GM19099 (cell line): ENCODE measurements around the gene KRT78.

Experiments
- POLR2A ChIP-seq: IDR thresholded peaks from 3 replicates; pipeline ENCODE4 v1.6.1; 2011; ENCODE audit warnings: low read depth; ENCODE audit not compliant: insufficient read length; ENCODE audit errors: extremely low read depth

Gene KRT78

GRCh38 chr12:52874573-52875435 lies 26.0 kb upstream of the KRT78 start:
- no peak for TF ChIP-seq POLR2A

DNA sequence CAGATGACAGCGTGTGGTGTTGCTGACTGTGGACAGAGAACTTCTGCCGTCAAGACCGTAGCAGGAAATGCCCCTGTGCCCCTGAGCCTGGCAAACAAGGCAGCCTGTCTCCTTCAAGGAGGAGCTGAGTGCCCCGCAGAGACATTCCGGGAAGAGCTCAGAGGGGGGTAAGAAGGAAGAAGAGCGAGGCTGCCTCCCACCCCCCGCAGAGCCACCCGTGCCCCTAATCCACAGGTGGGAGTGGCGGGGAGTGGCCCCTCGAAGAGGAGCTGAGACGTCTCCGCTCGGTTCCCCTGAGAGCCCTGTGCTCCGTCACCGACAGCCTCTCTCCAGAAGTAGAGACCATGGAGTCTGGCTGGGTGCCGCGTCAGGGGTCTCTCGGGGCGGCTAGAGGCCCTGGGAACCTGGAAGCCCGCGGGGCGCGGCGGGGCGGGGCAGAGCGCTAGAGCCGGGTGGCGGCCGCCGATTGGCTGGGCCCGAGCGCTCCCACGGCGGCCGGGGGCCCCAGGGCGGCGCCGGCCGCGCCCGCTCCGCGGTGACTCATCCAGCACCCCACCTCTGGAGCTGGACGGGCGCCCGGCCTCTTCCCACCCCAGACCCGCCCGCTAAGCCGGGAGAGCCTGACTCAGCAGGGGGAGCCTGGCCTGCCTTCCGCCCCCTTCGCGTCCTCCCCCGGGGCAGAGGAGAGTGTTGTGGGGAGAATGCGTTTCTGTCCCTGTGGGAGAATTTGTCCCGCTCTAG lies 25.2 kb upstream of the KRT78 start:
- no peak for TF ChIP-seq POLR2A

GRCh38 chr12:52873513-52873831 lies 24.7 kb upstream of the KRT78 start:
- TF ChIP-seq POLR2A, result no peak

- TF ChIP-seq POLR2A, result no peak
Observed at GRCh38 chr12:52872644-52873389, 24.0 kb upstream of the KRT78 start.

DNA sequence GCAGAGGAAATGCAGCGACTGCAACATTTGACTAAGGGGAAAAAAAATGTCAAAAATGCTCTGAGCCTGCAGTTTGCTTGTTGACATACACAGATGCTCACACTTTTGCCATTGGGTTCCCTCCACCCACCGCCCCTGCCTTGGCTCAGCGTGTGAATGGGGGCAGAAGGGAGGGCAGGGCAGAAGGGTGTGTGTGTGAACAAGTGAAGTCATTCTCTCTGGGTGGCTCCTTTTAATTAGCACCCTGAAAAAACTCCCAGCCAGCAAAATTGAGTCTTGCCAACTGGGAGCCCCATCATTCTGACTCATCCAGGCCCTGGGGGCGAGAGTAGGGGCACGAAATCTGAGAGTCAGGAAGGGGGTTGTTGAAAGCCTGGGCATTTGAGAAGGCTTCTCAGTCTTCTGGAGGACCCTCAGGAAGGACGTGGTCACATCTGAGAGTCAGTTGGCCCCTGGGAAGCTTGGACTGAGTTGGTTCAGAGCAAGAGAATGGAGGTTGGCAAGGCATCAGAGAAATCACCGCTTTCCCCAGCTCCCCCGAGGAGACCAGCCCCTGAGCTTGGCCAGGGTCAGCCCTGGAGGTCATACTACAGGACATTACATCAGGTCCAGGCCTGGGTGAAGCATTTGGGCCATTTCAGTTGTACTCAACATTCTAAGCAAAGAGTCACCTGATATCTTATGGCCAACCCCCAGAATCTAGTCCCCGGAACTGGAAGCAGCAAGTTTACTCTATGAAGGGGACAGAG lies 22.7 kb upstream of the KRT78 start:
- no peak for TF ChIP-seq POLR2A

DNA sequence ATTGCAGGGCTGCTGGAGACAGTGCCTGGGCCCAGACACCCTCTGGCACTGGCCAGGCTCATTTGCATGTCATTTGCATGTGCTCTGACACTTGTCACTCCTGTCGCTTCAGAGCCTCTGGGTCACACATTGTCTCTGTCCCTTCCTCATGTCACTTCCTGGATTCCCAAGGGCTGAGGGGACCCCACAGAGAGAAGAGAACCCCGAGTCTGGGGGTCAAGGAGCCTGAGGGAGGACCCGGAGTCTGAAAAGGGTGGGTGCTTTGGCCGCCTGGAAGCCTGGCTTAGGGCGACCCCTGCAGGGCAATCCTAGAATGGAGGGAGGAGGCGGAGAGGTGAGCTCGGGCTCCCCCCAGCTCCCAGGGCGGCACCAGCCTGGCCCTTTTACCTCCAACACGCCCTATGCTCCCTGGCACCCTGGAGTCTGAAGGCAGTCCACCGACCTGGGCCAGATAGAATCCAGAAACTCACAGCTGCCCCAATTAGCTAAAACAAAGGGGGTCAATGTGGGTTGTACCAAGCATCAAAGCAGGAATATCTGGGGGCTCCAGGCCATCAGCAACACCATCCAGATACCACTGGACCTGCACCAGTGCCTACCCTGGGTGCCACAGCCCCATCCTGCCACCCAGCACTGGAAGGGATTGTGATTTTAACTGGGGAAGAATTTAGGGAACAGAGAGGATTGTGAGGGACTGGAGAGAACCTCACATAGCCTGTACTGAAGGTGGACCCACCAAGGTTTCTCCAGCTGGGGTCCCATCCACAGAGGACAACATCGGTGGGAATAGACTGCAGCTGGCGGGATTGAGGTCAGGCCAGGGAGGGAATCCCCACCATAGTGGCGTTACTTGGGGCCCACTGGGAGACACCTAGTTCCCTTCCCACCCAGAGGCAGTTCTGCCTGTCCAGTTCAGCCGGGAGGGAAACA lies 21.8 kb upstream of the KRT78 start:
- no peak for TF ChIP-seq POLR2A

DNA sequence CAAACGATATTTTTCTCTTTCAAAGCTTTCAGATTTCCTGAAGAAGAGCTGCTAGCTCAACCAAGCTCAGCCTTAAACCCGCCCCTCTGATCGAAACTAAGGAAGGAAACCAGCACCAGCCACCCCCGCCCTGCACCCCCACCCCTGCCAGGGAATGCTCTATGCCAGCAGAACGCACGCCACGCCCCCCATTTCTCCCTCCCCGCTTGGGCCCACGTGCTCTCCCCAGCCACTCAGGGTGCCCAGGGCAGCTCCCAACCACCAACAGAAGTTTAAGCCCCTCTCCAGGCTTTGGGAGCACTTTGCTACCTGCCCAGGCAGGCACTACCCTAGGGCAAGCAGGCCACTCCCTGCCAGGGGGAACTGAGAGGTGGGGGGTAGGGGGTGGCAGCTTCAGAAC lies 18.8 kb upstream of the KRT78 start:
- no peak for TF ChIP-seq POLR2A

- TF ChIP-seq POLR2A, result no peak
Observed at GRCh38 chr12:52867152-52867551, 18.4 kb upstream of the KRT78 start.

DNA sequence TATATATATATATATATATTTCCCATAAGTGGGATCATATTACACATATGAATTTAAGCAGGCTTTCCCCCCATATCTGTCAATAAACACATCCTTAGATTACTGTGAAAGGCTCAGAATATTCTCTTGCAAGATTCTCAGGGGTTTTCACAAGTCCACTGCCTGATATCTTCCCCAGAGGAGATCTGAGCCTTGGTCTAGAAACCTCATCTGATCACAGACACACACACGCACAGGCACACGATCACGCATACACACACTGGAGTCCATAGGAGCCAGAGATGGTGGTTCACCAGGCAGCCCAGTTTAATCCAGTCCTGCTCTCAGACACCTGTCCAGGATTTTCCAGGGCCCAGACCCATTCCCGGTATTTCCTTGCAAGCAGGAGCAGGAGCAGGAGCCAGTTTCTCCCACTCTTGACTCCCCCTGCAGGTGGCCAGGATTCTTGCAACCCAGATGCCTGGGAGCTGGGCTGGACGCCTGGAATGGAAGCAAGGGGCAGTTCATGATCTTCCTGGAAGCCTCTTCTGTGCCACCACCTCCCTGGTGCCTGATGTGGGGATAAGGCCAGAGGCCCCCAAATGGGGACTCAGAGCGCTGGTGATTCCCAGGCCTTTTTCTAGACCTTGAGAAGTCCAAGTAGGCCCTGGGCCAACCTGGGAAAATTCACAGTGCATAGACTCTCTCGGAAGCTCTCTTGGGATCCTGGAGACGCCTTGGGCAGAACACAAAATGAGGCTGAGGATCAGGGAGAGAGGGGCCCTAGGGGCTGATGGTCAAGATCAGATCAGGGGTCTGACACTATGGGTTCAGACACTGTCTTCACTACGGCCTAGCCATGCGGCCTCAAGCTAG lies 16.5 kb upstream of the KRT78 start:
- no peak for TF ChIP-seq POLR2A

DNA sequence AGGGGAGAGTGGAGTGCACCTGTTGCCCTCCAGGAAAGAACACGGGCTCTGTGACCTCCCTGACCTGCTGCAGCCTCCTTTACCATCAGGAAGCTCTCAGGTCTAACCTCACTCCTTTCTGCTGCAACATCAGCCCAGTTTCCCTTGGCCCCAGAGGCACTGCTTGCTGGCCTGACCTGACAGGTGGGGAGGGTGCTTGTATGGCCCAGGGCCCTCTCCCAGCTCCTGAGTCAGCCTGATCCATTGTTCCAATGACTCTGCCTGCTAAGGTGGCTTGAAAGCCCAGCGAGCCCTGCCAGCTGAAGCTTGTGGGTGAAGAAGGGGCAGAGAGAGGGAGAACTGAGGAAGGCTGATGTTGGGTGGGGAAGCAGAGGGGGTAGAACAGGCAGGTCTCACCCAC lies 13.2 kb upstream of the KRT78 start:
- no peak for TF ChIP-seq POLR2A

GRCh38 chr12:52861511-52861910 lies 12.7 kb upstream of the KRT78 start:
- no peak for TF ChIP-seq POLR2A

DNA sequence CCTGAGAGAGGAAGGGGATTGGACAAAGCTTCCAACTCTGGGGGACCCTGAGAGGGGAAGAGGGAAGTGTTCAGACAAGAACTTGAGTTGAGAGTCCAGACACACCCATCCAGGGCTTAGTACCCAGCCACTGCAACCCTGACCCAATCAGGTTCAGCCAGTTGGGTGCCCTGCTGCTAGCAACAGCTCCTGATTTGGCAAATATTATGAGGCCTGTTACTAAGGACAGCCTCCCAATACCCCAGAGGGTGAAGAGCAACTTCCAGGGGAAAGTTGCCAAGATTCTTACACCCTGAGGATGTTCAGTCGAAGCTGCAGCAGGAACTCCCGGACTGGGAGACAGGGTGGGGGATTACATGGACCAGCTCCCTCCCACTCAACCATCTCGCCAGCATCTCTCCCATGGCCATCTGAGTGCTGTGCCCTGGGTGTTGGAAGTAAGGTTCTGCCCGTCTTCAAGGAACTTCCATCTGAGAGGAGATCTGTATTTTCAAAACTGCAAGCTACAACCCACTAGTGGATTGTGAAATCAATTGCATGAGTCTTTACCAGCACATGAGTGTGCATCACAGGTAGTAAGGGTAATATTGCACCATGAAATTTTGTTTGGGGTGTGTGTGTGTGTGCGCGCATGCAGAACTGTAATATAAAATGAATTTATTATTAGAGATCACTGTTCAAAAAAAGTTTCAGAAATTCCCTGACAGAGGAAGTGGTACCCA lies 11.5 kb upstream of the KRT78 start:
- TF ChIP-seq POLR2A, result no peak
